Trophoblast cell (in vitro differentiated cells and primary cell): ENCODE data around the gene BTBD9.
"Not testable (repeated sequence)": the region's sequence is repeated elsewhere in the genome, so short reads cannot be mapped to it uniquely, and the experiment has no call there.

Source experiments
- DNase-seq, 2 donors: peaks; one replicate each; pipeline ENCODE4 v3.0.0-alpha.2; 2016
- H2AFZ ChIP-seq: 2 replicates; pipeline ENCODE4 v1.6.1; 2013; ENCODE audit warnings: low read length, moderate library complexity, mild to moderate bottlenecking; ENCODE audit not compliant: insufficient read depth, poor library complexity
- H2AK5ac ChIP-seq: 2 replicates; pipeline ENCODE4 v1.6.1; 2013; ENCODE audit warnings: mild to moderate bottlenecking, low read length
- H2BK120ac ChIP-seq: 2 replicates; pipeline ENCODE4 v1.6.1; 2013; ENCODE audit warnings: low read length, mild to moderate bottlenecking, moderate library complexity; ENCODE audit not compliant: insufficient read depth, poor library complexity
- H2BK12ac ChIP-seq: 2 replicates; pipeline ENCODE4 v1.6.1; 2013; ENCODE audit warnings: mild to moderate bottlenecking, low read length, moderate library complexity
- H2BK5ac ChIP-seq: 2 replicates; pipeline ENCODE4 v1.6.1; 2013; ENCODE audit warnings: low read length, low read depth, moderate library complexity, mild to moderate bottlenecking; ENCODE audit not compliant: poor library complexity
- H3K14ac ChIP-seq: 2 replicates; pipeline ENCODE4 v1.6.1; 2013; ENCODE audit warnings: mild to moderate bottlenecking, low read length
- H3K18ac ChIP-seq: 2 replicates; pipeline ENCODE4 v1.6.1; 2013; ENCODE audit warnings: mild to moderate bottlenecking, low read length
- H3K23ac ChIP-seq: 2 replicates; pipeline ENCODE4 v1.6.1; 2013; ENCODE audit warnings: low read length
- H3K27ac ChIP-seq: 2 replicates; pipeline ENCODE4 v1.5.1; 2013; ENCODE audit warnings: low read depth, mild to moderate bottlenecking, inconsistent platforms, low read length, moderate library complexity
- H3K27me3 ChIP-seq: 2 replicates; pipeline ENCODE4 v1.6.1; 2013; ENCODE audit warnings: inconsistent platforms, mild to moderate bottlenecking, low read length, moderate library complexity; ENCODE audit not compliant: insufficient read depth
- H3K36me3 ChIP-seq, 2 experiments: 1 replicate in 1 of 2; 2 replicates in 1 of 2; pipeline ENCODE4 v1.6.1; 2013; ENCODE audit warnings: low read length in 2 of 2, mild to moderate bottlenecking in 2 of 2, moderate library complexity in 1 of 2; ENCODE audit not compliant: insufficient read depth in 2 of 2, control insufficient read depth in 1 of 2
- H3K4ac ChIP-seq: 2 replicates; pipeline ENCODE4 v1.6.1; 2013; ENCODE audit warnings: low read depth, mild to moderate bottlenecking, low read length, moderate library complexity
- H3K4me1 ChIP-seq, 2 experiments: 1 replicate in 1 of 2; 2 replicates in 1 of 2; pipeline ENCODE4 v1.6.1; 2013; ENCODE audit warnings: low read length in 2 of 2, mild to moderate bottlenecking in 2 of 2, moderate library complexity in 1 of 2; ENCODE audit not compliant: insufficient read depth in 2 of 2, control insufficient read depth in 1 of 2
- H3K4me2 ChIP-seq: 2 replicates; pipeline ENCODE4 v1.6.1; 2013; ENCODE audit warnings: inconsistent platforms, mild to moderate bottlenecking, low read length, moderate library complexity
- H3K4me3 ChIP-seq: 2 replicates; pipeline ENCODE4 v1.5.1; 2013; ENCODE audit warnings: mild to moderate bottlenecking, low read depth, low read length, inconsistent platforms
- H3K79me1 ChIP-seq: one replicate; pipeline ENCODE4 v1.6.1; 2013; ENCODE audit warnings: low read length
- H3K79me2 ChIP-seq: 2 replicates; pipeline ENCODE4 v1.6.1; 2013; ENCODE audit warnings: low read length, mild to moderate bottlenecking; ENCODE audit not compliant: control insufficient read depth, insufficient read depth, poor library complexity
- H3K9ac ChIP-seq: 2 replicates; pipeline ENCODE4 v1.6.1; 2013; ENCODE audit warnings: mild to moderate bottlenecking, low read length
- H3K9me3 ChIP-seq: 2 replicates; pipeline ENCODE4 v1.6.1; 2013; ENCODE audit warnings: low read depth, mild to moderate bottlenecking, control low read depth, inconsistent platforms, low read length; ENCODE audit not compliant: insufficient read depth
- H4K12ac ChIP-seq: 2 replicates; pipeline ENCODE4 v1.6.1; 2013; ENCODE audit warnings: low read depth, mild to moderate bottlenecking, low read length, moderate library complexity
- H4K8ac ChIP-seq: 2 replicates; pipeline ENCODE4 v1.6.1; 2013; ENCODE audit warnings: low read depth, mild to moderate bottlenecking, low read length, moderate library complexity
- H4K91ac ChIP-seq: one replicate; pipeline ENCODE4 v1.6.1; 2013; ENCODE audit warnings: low read depth, mild to moderate bottlenecking, low read length, moderate library complexity
- WGBS: extraction: QIAGEN DNeasy Blood & Tissue Kit; methylation state at CpG from one replicate; pipeline ENCODE4 v1.1.7; 2013; ENCODE audit warnings: missing lambda C conversion rate; ENCODE audit not compliant: insufficient read length, insufficient coverage; ENCODE audit errors: extremely low coverage; 5-methylcytosine and 5-hydroxymethylcytosine counted together

Gene BTBD9

DNA sequence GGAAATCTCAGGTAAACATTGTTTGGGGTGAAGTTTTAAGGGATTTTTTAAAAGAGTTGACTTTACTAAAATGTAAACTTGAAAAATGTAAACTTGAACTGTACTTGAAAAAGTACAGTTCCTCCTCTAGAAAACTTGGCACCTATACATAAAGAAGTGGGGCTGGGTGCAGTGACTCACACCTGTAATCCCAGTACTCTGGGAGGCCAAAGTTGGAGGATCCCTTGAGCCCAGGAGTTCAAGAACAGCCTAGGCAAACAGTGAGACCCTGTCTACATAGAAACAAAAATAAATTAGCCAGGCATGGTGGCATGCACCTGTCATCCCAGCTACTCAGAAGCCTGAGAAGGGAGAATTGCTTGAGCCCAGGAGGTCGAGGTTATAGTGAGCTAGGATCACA is 7.2 kb downstream of the BTBD9 start:
- H3K79me2 ChIP-seq, result no peaks in the 10 kb centered on the region
- no peak overlapping the region for H3K18ac ChIP-seq
- H2AK5ac ChIP-seq, result no peak overlapping the region
- H3K9me3 ChIP-seq, result no peaks in the 10 kb centered on the region
- H4K8ac ChIP-seq, result no peak overlapping the region
- H3K79me1 ChIP-seq, result no peaks in the 10 kb centered on the region
- no peak overlapping the region for H3K4me2 ChIP-seq
- no peak overlapping the region for H2BK12ac ChIP-seq
- H3K27me3 ChIP-seq, result no peaks in the 10 kb centered on the region
- H2BK120ac ChIP-seq, result no peak overlapping the region
- no peak for DNase-seq
- no CpG with 5 or more reads among the region's 1 CpG for WGBS
- H2AFZ ChIP-seq, result no peak overlapping the region
- no peaks in the 10 kb centered on the region for H3K4me1 ChIP-seq
- H3K4me3 ChIP-seq, result no peak overlapping the region
- H3K9ac ChIP-seq, result no peak overlapping the region
- no peak overlapping the region for H3K14ac ChIP-seq
- no peak overlapping the region for H3K23ac ChIP-seq
- no peaks in the 10 kb centered on the region for H3K36me3 ChIP-seq
- no peak overlapping the region for H4K91ac ChIP-seq
- no peak overlapping the region for H3K27ac ChIP-seq
- H3K4ac ChIP-seq, result no peak overlapping the region
- H2BK5ac ChIP-seq, result no peak overlapping the region
- no peak overlapping the region for H4K12ac ChIP-seq

DNA sequence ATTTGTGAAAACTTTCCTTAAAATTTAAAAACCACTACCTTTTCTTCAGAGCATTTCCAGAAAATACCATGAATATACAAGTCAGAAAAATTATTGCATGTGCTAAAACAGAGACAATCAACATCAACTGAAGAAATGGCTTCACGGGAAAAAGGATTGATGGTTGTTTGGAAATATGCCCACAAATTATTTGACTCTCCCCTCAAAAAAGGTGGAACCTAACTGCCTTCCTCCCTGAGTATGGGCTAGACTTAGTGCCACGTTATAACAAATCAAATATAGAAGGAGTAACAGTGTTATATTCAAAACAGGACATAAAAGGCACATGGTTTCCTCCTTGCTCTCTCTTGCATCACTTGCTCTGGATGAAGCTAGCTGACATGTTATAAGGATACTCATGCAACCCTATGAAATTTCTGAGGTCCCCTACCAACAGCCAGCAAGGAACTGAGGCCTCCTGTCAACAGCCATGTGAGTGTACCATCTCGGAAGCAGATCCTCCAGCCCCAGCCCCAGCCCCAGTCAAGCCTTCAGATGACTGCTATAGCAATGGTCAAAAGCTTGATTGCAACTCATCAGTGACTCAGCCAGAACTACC is 8.4 kb downstream of the BTBD9 start:
- no peak for DNase-seq
- H3K4me1 ChIP-seq, result no peaks in the 10 kb centered on the region
- H3K18ac ChIP-seq, result no peak overlapping the region
- H3K79me2 ChIP-seq, result no peaks in the 10 kb centered on the region
- no peak overlapping the region for H3K27ac ChIP-seq
- no peak overlapping the region for H2BK5ac ChIP-seq
- H3K36me3 ChIP-seq, result no peaks in the 10 kb centered on the region
- H4K8ac ChIP-seq, result no peak overlapping the region
- H3K4me2 ChIP-seq, result no peak overlapping the region
- no peak overlapping the region for H3K14ac ChIP-seq
- no peak overlapping the region for H3K4me3 ChIP-seq
- no peak overlapping the region for H3K4ac ChIP-seq
- no peak overlapping the region for H2BK120ac ChIP-seq
- H3K9ac ChIP-seq, result no peak overlapping the region
- no peak overlapping the region for H4K12ac ChIP-seq
- H3K79me1 ChIP-seq, result no peaks in the 10 kb centered on the region
- H2BK12ac ChIP-seq, result no peak overlapping the region
- no peak overlapping the region for H4K91ac ChIP-seq
- H3K27me3 ChIP-seq, result no peaks in the 10 kb centered on the region
- H3K9me3 ChIP-seq, result no peaks in the 10 kb centered on the region
- no peak overlapping the region for H2AFZ ChIP-seq
- whole genome bisulfite sequencing, result no CpG with 5 or more reads among the region's 3 CpGs
- no peak overlapping the region for H2AK5ac ChIP-seq
- H3K23ac ChIP-seq, result no peak overlapping the region

- H3K4ac ChIP-seq, result no peak overlapping the region
- no peak overlapping the region for H3K9ac ChIP-seq
- H4K8ac ChIP-seq, result no peak overlapping the region
- H2AK5ac ChIP-seq, result no peak overlapping the region
- H3K79me1 ChIP-seq, result no peaks in the 10 kb centered on the region
- no peak overlapping the region for H3K4me3 ChIP-seq
- no peaks in the 10 kb centered on the region for H3K79me2 ChIP-seq
- no peaks in the 10 kb centered on the region for H3K36me3 ChIP-seq
- no peak overlapping the region for H2BK12ac ChIP-seq
- no peak overlapping the region for H3K4me2 ChIP-seq
- no peak for DNase-seq
- no peak overlapping the region for H2AFZ ChIP-seq
- no peaks in the 10 kb centered on the region for H3K4me1 ChIP-seq
- no peak overlapping the region for H3K18ac ChIP-seq
- no peak overlapping the region for H2BK120ac ChIP-seq
- H2BK5ac ChIP-seq, result no peak overlapping the region
- no peaks in the 10 kb centered on the region for H3K27me3 ChIP-seq
- H3K9me3 ChIP-seq, result no peaks in the 10 kb centered on the region
- no peak overlapping the region for H3K27ac ChIP-seq
- H4K91ac ChIP-seq, result no peak overlapping the region
- H3K14ac ChIP-seq, result no peak overlapping the region
- WGBS, result no CpG with 5 or more reads among the region's 1 CpG
- H3K23ac ChIP-seq, result no peak overlapping the region
- H4K12ac ChIP-seq, result no peak overlapping the region
These were observed 14.5 kb downstream of the BTBD9 start for GRCh38 chr6:38625217-38625616.

DNA sequence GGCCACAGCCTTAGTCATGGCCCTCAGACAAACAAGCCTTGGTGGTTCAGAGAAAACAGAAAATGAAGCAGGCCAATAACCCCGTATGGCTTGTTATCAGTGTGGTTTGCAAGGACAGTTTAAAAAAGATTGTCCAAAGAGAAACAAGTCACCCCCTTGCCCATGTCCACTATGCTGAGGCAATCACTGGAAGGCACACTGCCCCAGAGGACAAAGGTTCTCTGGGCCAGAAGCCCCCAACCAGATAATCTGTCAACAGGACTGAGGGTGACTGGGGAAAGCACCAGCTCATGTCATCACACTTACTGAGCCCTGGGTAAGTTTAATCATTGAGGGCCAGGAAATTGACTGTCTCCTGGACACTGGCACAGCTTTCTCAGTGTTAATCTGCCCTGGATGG is 20.4 kb downstream of the BTBD9 start:
- not testable (repeated sequence) for H4K12ac ChIP-seq, H3K18ac ChIP-seq, H3K4me1 ChIP-seq, H3K14ac ChIP-seq, H4K8ac ChIP-seq, H3K23ac ChIP-seq, H3K79me1 ChIP-seq, H2BK5ac ChIP-seq, H3K9me3 ChIP-seq, H2AK5ac ChIP-seq, H3K27me3 ChIP-seq, H2BK12ac ChIP-seq, H2AFZ ChIP-seq, H2BK120ac ChIP-seq, DNase-seq, H3K4me2 ChIP-seq, H3K4me3 ChIP-seq, H3K4ac ChIP-seq, H3K27ac ChIP-seq, H3K36me3 ChIP-seq, H3K9ac ChIP-seq, H3K79me2 ChIP-seq, H4K91ac ChIP-seq
- no CpG with 5 or more reads among the region's 1 CpG for WGBS
